Measurements from ENCODE around the gene ABHD18.
A peak's percentile ranks its signal among the peaks of the same experiment; 100 is the strongest.
"Not testable (repeated sequence)": the region's sequence is repeated elsewhere in the genome, so short reads cannot be mapped to it uniquely, and the experiment has no call there.

ABHD18 gene

DNA sequence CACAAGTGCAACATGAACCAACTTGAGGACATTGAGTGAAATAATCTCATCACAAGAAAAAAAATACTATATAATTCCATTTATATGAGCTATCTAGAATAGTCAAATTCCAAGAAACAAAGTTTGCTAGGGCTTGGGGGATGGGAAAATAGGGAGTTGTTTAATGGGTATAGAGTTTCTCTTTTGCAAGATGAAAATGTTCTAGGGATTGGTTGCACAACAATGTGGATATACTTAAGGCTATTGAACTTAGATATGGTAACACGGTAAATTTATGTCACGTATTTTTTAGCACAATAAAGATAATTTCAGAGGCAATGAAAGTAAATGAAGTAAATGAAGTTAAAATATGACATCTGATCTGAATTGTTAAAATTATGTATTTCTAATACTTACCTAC, 8.1 kb upstream of the ABHD18 start:
- TF ChIP-seq PPARA (CRISPR knock-in tag; IDR thresholded peaks at IDR 0.05; ENCODE audit: borderline replicate concordance): no peak
- TF ChIP-seq ESRRG (CRISPR knock-in tag; IDR thresholded peaks at IDR 0.05): no peak
- TF ChIP-seq RARB (CRISPR knock-in tag; IDR thresholded peaks at IDR 0.05): no peak
- no peak for TF ChIP-seq ARNTL (CRISPR knock-in tag; IDR thresholded peaks at IDR 0.05; ENCODE audit: borderline replicate concordance, low read depth)
- TF ChIP-seq POU6F1 (CRISPR knock-in tag; IDR thresholded peaks at IDR 0.05; ENCODE audit: borderline replicate concordance, low read depth): no peak
- no peak for TF ChIP-seq ZFP30 (CRISPR knock-in tag; IDR thresholded peaks at IDR 0.05)
- TF ChIP-seq BACH2 (CRISPR knock-in tag; IDR thresholded peaks at IDR 0.05; ENCODE audit: borderline replicate concordance): no peak
- TF ChIP-seq PATZ1 (CRISPR knock-in tag; IDR thresholded peaks at IDR 0.05; ENCODE audit: borderline replicate concordance): no peak
- no peak for TF ChIP-seq CSRNP3 (CRISPR knock-in tag; IDR thresholded peaks at IDR 0.05)
- TF ChIP-seq TCF4 (CRISPR knock-in tag; IDR thresholded peaks at IDR 0.05; ENCODE audit: borderline replicate concordance): no peak
- no peak for TF ChIP-seq ZNF70 (CRISPR knock-in tag; IDR thresholded peaks at IDR 0.05)
- no peak for TF ChIP-seq CSDC2 (CRISPR knock-in tag; IDR thresholded peaks at IDR 0.05)
- no peak for TF ChIP-seq OSR1 (CRISPR knock-in tag; IDR thresholded peaks at IDR 0.05)
- TF ChIP-seq ZFP3 (CRISPR knock-in tag; IDR thresholded peaks at IDR 0.05): no peak
- no peak for TF ChIP-seq TSHZ2 (CRISPR knock-in tag; IDR thresholded peaks at IDR 0.05)
- no peak for TF ChIP-seq ZNF565 (CRISPR knock-in tag; conservative IDR thresholded peaks at IDR 0.05; ENCODE audit: low read depth)
- TF ChIP-seq, protein P1, sequence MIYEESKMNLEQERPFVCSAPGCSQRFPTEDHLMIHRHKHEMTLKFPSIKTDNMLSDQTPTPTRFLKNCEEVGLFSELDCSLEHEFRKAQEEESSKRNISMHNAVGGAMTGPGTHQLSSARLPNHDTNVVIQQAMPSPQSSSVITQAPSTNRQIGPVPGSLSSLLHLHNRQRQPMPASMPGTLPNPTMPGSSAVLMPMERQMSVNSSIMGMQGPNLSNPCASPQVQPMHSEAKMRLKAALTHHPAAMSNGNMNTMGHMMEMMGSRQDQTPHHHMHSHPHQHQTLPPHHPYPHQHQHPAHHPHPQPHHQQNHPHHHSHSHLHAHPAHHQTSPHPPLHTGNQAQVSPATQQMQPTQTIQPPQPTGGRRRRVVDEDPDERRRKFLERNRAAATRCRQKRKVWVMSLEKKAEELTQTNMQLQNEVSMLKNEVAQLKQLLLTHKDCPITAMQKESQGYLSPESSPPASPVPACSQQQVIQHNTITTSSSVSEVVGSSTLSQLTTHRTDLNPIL (CRISPR knock-in tag; IDR thresholded peaks at IDR 0.05; ENCODE audit: low read depth): no peak
- no peak for TF ChIP-seq ISL1 (CRISPR knock-in tag; IDR thresholded peaks at IDR 0.05)
- no peak for TF ChIP-seq GLIS3 (CRISPR knock-in tag; IDR thresholded peaks at IDR 0.05)
- TF ChIP-seq SNAI2 (CRISPR knock-in tag; IDR thresholded peaks at IDR 0.05): no peak

GRCh38 chr4:127959794-127960193, 5.4 kb upstream of the ABHD18 start:
- no peak for ATAC-seq
- peak; percentile 82 for TF ChIP-seq ISL1 (CRISPR knock-in tag; IDR thresholded peaks at IDR 0.05)
- TF ChIP-seq CSDC2 (CRISPR knock-in tag; IDR thresholded peaks at IDR 0.05): no peak
- no peak for TF ChIP-seq ZC3H10 (CRISPR knock-in tag; IDR thresholded peaks at IDR 0.05)
- 0 out of 2 replicates have a peak, but pooled peaks have one; percentile 36 for TF ChIP-seq ZFP30 (CRISPR knock-in tag; IDR thresholded peaks at IDR 0.05)
- TF ChIP-seq TOX (CRISPR knock-in tag; IDR thresholded peaks at IDR 0.05; ENCODE audit: borderline replicate concordance): no peak
- TF ChIP-seq RARB (CRISPR knock-in tag; IDR thresholded peaks at IDR 0.05): no peak

More for the DNA sequence above, 8.1 kb upstream of the ABHD18 start:
- ATAC-seq: no peak

DNA sequence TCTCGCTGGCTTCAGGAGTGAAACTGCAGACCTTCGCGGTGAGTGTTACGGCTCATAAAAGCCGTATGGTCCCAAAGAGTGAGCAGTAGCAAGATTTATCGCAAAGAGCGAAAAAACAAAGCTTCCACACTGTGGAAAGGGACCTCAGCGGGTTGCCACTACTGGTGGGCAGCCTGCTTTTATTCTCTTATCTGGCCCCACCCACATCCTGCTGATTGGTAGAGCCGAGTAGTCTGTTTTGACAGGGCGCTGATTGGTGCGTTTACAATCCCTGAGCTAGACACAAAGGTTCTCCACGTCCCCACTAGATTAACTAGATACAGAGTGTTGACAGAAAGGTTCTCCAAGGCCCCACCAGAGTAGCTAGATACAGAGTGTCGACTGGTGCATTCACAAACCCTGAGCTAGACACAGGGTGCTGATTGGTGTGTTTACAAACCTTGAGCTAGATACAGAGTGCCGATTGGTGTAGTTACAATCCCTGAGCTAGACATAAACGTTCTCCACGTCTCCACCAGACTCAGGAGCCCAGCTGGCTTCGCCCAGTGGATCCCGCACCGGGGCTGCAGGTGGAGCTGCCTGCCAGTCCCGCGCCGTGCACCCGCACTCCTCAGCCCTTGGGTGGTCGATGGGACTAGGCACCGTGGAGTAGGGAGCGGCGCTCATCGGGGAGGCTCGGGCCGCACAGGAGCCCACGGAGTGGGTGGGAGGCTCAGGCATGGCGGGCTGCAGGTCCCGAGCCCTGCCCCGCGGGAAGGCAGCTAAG, 1.4 kb upstream of the ABHD18 start:
- not testable (repeated sequence) for ATAC-seq

DNA sequence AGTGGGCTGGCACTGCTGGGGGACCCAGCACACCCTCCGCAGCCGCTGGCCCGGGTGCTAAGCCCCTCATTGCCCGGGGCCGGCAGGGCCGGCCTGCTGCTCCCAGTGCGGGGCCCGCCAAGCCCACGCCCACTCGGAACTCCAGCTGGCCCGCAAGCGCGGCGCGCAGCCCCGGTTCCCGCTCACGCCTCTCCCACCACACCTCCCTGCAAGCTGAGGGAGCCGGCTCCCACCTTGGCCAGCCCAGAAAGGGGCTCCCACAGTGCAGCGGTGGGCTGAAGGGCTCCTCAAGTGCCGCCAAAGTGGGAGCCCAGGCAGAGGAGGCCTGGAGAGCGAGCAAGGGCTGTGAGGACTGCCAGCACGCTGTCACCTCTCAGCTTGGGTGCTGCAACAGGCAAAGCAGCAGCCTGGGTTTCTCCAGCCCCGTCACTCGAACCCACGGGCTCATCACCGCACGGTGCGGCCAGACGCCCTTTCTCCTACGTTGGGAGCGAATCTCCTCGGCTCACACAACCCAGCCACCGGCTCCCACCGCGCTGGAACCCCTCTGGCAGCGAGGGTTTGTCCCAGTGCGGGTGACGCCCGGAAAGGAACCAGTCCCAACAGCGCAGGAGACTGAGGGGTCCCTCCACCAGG, 662 bp upstream of the ABHD18 start:
- peak; percentile 53 for ATAC-seq
